Measurements from ENCODE around the gene CLPTM1.

The CLPTM1 gene

DNA sequence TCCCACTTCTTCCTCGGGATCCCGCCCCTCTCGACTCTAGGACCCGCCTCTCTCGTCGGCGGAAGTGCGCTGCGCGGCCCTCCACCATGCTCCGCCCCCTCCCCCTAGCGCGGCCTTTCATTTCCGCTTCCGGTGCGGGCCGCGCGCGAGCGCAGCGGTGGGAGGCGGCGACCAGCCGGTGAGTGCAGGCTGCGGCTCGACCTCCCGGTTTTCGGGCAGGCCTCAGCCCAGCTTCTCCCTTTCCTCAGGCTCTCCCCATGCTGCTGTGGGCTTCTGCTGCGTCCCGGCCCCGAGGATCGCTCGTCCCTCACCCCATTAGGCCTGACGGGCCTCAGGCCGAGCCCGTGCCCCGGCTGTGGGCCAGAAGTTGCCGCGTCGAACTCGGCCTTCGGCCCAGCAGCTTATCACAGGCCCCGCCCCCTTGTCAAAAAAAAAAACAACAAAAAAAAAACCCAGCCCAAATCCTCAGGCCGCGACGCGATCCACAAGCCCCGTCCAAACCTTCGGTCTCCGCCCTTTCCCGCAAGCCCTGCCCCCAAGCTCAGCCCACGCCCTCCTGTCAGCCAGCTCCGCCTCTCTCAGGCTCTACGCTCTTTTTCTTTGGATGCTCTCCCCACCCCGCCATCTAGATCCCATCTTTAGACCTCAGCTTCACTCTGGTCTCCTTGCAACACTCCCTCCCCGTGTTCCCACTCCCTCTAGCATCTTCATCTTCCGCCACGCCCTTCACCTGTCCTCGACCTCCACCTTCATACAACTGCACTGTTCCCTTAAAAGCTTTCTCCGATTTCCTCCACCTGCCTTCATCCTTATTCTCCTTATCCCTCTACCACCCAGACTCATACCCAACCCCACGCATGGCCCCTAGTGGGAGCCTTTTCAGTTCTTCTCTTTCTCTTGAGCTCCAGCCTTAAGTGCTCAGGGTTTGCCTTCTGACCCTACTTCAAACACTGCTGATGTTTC, 84.0 kb downstream of the CLPTM1 start, which contains the start of gene CLASRP:
CLASRP (plus strand) TSS at position 115 of the 963 bp plus-strand sequence. CDS start 1,168 bp downstream, outside the sequence.
- peak within 1 kb of the TSS; percentile 68 for H3K4me3 ChIP-seq (ENCODE audit: control insufficient read depth, low read depth, low read length)
- TF ChIP-seq, protein P1, sequence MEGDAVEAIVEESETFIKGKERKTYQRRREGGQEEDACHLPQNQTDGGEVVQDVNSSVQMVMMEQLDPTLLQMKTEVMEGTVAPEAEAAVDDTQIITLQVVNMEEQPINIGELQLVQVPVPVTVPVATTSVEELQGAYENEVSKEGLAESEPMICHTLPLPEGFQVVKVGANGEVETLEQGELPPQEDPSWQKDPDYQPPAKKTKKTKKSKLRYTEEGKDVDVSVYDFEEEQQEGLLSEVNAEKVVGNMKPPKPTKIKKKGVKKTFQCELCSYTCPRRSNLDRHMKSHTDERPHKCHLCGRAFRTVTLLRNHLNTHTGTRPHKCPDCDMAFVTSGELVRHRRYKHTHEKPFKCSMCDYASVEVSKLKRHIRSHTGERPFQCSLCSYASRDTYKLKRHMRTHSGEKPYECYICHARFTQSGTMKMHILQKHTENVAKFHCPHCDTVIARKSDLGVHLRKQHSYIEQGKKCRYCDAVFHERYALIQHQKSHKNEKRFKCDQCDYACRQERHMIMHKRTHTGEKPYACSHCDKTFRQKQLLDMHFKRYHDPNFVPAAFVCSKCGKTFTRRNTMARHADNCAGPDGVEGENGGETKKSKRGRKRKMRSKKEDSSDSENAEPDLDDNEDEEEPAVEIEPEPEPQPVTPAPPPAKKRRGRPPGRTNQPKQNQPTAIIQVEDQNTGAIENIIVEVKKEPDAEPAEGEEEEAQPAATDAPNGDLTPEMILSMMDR (IDR thresholded peaks at IDR 0.05; ENCODE audit: control insufficient read depth, insufficient read depth, low read depth, low read length, missing control alignments): no peak
- DNase-seq (ENCODE audit: low read depth): peak; percentile 41

- DNase-seq (ENCODE audit: low read depth): no peak
- H3K4me3 ChIP-seq (ENCODE audit: control insufficient read depth, low read depth, low read length): no peak overlapping the region
- TF ChIP-seq, protein P1 (IDR thresholded peaks at IDR 0.05; ENCODE audit: control insufficient read depth, insufficient read depth, low read depth, low read length, missing control alignments): no peak
Observed at GRCh38 chr19:45040059-45040771, 85.0 kb downstream of the CLPTM1 start.

GRCh38 chr19:45041125-45041524, 85.9 kb downstream of the CLPTM1 start:
- TF ChIP-seq, protein P1 (IDR thresholded peaks at IDR 0.05; ENCODE audit: control insufficient read depth, insufficient read depth, low read depth, low read length, missing control alignments): no peak
- H3K4me3 ChIP-seq (ENCODE audit: control insufficient read depth, low read depth, low read length): no peak overlapping the region
- no peak for DNase-seq (ENCODE audit: low read depth)
